H1 (cell line): ENCODE results near the gene TCERG1L. TPM values are rescaled to one million over a fixed set of nuclear protein-coding genes. Genes with fewer than 3 reads are reported as not detected.
A peak's percentile ranks its signal among the peaks of the same experiment; 100 is the strongest.

Experiments used
- CTCF ChIA-PET: fragments of 300-600 bp; sonication (Branson Sonifier 250); formaldehyde crosslinking; loops from one replicate; lab custom pipeline; 2021; ENCODE audit not compliant: partially characterized antibody; lab: Charles Lee
- POLR2A ChIA-PET: fragments of 300-600 bp; sonication (Branson Sonifier 250); formaldehyde crosslinking; loops from one replicate; lab custom pipeline; 2021; ENCODE audit warnings: inconsistent platforms; ENCODE audit not compliant: partially characterized antibody; lab: Charles Lee
- DNase-seq, 2 experiments: peaks; one replicate each; pipeline versions ENCODE4 v3.0.0 to v3.0.0-alpha.2; 2010 to 2022; ENCODE audit warnings: low spot score in 2 of 2, low read depth in 1 of 2, mixed read lengths in 1 of 2
- FAIRE-seq: peaks from 2 replicates; lab custom pipeline; 2011; peaks lifted over from hg19 to GRCh38; lab: Jason Lieb, UNC
- H2AFZ ChIP-seq: 2 replicates; pipeline ENCODE4 v1.8.1; 2012; ENCODE audit warnings: low read length, inconsistent platforms
- H2AK5ac ChIP-seq: 2 replicates; pipeline ENCODE4 v1.6.1; 2013; ENCODE audit warnings: low read depth, low read length
- H2BK120ac ChIP-seq: replicated peaks from 2 replicates; pipeline ENCODE3; 2013; ENCODE audit warnings: low read depth, low read length, inconsistent platforms
- H2BK12ac ChIP-seq: 2 replicates; pipeline ENCODE4 v1.6.1; 2013; ENCODE audit warnings: low read depth, low read length
- H2BK15ac ChIP-seq: 2 replicates; pipeline ENCODE4 v1.6.1; 2013; ENCODE audit warnings: low read length
- H2BK20ac ChIP-seq: 2 replicates; pipeline ENCODE4 v1.6.1; 2013; ENCODE audit warnings: low read length
- H2BK5ac ChIP-seq: 2 replicates; pipeline ENCODE4 v1.6.1; 2013; ENCODE audit warnings: low read depth, low read length
- H3K14ac ChIP-seq: 2 replicates; pipeline ENCODE4 v1.6.1; 2013; ENCODE audit warnings: inconsistent platforms; ENCODE audit not compliant: insufficient read length
- H3K18ac ChIP-seq: 2 replicates; pipeline ENCODE4 v1.6.1; 2013; ENCODE audit warnings: low read length; ENCODE audit errors: extremely low read depth
- H3K23ac ChIP-seq: 2 replicates; pipeline ENCODE4 v1.6.1; 2013; ENCODE audit warnings: inconsistent platforms; ENCODE audit not compliant: insufficient read length
- H3K23me2 ChIP-seq: 2 replicates; pipeline ENCODE4 v1.6.1; 2013; ENCODE audit warnings: low read depth, low read length
- H3K27ac ChIP-seq: 2 replicates; pipeline ENCODE4 v1.6.1; 2011; ENCODE audit warnings: low read depth, low read length, inconsistent platforms
- H3K27me3 ChIP-seq, 4 experiments: replicated peaks in 1 of 4; 1 replicate in 1 of 4; 2 replicates in 3 of 4; pipeline versions ENCODE4 v1.6.1 to v1.8.1; 2011 to 2013; ENCODE audit warnings: low read length in 3 of 4, mild to moderate bottlenecking in 3 of 4, inconsistent platforms in 2 of 4, mixed read lengths in 2 of 4, moderate library complexity in 1 of 4; ENCODE audit not compliant: control insufficient read depth in 3 of 4, insufficient read depth in 3 of 4; ENCODE audit errors: extremely low read depth in 1 of 4
- H3K36me3 ChIP-seq, 4 experiments: 2 replicates each; pipeline versions ENCODE4 v1.6.1 to v1.8.1; 2011 to 2013; ENCODE audit warnings: mild to moderate bottlenecking in 4 of 4, low read length in 3 of 4, moderate library complexity in 2 of 4, control low read depth in 1 of 4, inconsistent platforms in 1 of 4; ENCODE audit not compliant: insufficient read depth in 4 of 4, control insufficient read depth in 2 of 4
- H3K4ac ChIP-seq: replicated peaks from 2 replicates; pipeline ENCODE3; 2013; ENCODE audit warnings: low read length, low read depth, mixed read lengths, inconsistent platforms; ENCODE audit not compliant: insufficient read length
- H3K4me1 ChIP-seq, 4 experiments: replicated peaks in 1 of 4; 1 replicate in 1 of 4; 2 replicates in 3 of 4; pipeline versions ENCODE4 v1.6.1 to v1.8.1; 2011 to 2013; ENCODE audit warnings: low read length in 3 of 4, inconsistent platforms in 2 of 4, mixed read lengths in 1 of 4; ENCODE audit not compliant: insufficient read depth in 4 of 4, control insufficient read depth in 3 of 4
- H3K4me2 ChIP-seq, 2 experiments: 2 replicates each; pipeline versions ENCODE4 v1.6.1 to v1.8.1; 2011 to 2013; ENCODE audit warnings: low read depth in 2 of 2, low read length in 2 of 2, control low read depth in 1 of 2, inconsistent platforms in 1 of 2, mild to moderate bottlenecking in 1 of 2; ENCODE audit not compliant: insufficient read depth in 1 of 2
- H3K4me3 ChIP-seq, 4 experiments: fragments of 200-600, 300-600 bp in 1 of 4; sonication (generic), shearing (Covaris generic), sonication (Bioruptor Twin) in 1 of 4; 2 replicates each; pipeline versions ENCODE4 v1.5.1 to v1.8.1; 2011 to 2016; ENCODE audit warnings: low read length in 4 of 4, low read depth in 3 of 4, control low read depth in 2 of 4, inconsistent platforms in 2 of 4, mild to moderate bottlenecking in 2 of 4, mixed read lengths in 1 of 4, moderate library complexity in 1 of 4; ENCODE audit not compliant: insufficient read depth in 2 of 4; ENCODE audit errors: extremely low read depth in 1 of 4
- H3K56ac ChIP-seq: replicated peaks from 2 replicates; pipeline ENCODE3; 2013; ENCODE audit warnings: low read depth, mild to moderate bottlenecking, mixed read lengths, low read length, inconsistent platforms; ENCODE audit not compliant: insufficient read length
- H3K79me1 ChIP-seq: 2 replicates; pipeline ENCODE4 v1.6.1; 2013; ENCODE audit warnings: low read depth, low read length, control low read depth
- H3K79me2 ChIP-seq, 2 experiments: 2 replicates each; pipeline versions ENCODE4 v1.6.1 to v1.8.1; 2012 to 2013; ENCODE audit warnings: low read length in 2 of 2, mild to moderate bottlenecking in 2 of 2, inconsistent platforms in 1 of 2; ENCODE audit not compliant: insufficient read depth in 2 of 2, control insufficient read depth in 1 of 2
- H3K9ac ChIP-seq, 4 experiments: replicated peaks in 1 of 4; 1 replicate in 1 of 4; 2 replicates in 3 of 4; pipeline versions ENCODE4 v1.6.1 to v1.8.1; 2011 to 2013; ENCODE audit warnings: low read depth in 3 of 4, low read length in 3 of 4, control low read depth in 2 of 4, mild to moderate bottlenecking in 2 of 4, moderate library complexity in 2 of 4, inconsistent platforms in 1 of 4; ENCODE audit errors: extremely low read depth in 1 of 4
- H3K9me3 ChIP-seq, 2 experiments: 2 replicates each; pipeline versions ENCODE4 v1.6.1 to v1.8.1; 2012 to 2013; ENCODE audit warnings: mild to moderate bottlenecking in 2 of 2, moderate library complexity in 2 of 2, control low read depth in 1 of 2, inconsistent platforms in 1 of 2, low read depth in 1 of 2, low read length in 1 of 2, mixed read lengths in 1 of 2; ENCODE audit not compliant: insufficient read depth in 2 of 2
- H4K20me1 ChIP-seq, 2 experiments: replicated peaks in 1 of 2; 2 replicates each; pipeline versions ENCODE3 to v1.8.1; 2011 to 2013; ENCODE audit warnings: inconsistent platforms in 2 of 2, low read length in 2 of 2, mild to moderate bottlenecking in 1 of 2; ENCODE audit not compliant: insufficient read depth in 2 of 2, control insufficient read depth in 1 of 2
- H4K5ac ChIP-seq: 2 replicates; pipeline ENCODE4 v1.6.1; 2013; ENCODE audit warnings: low read length, low read depth, mixed read lengths, inconsistent platforms; ENCODE audit not compliant: insufficient read length
- H4K8ac ChIP-seq: 2 replicates; pipeline ENCODE4 v1.8.0; 2013; ENCODE audit warnings: mild to moderate bottlenecking, moderate library complexity, low read length, inconsistent platforms; ENCODE audit not compliant: insufficient read depth; ENCODE audit errors: extremely low read depth
- H4K91ac ChIP-seq: replicated peaks from 2 replicates; pipeline ENCODE3; 2013; ENCODE audit warnings: low read length, mixed read lengths, inconsistent platforms; ENCODE audit not compliant: insufficient read length
- RFX5 ChIP-seq: IDR thresholded peaks from 2 replicates; pipeline ENCODE4 v1.6.1; 2011; ENCODE audit warnings: low read depth, low read length, improper control_type of control experiment, borderline replicate concordance
- WGBS, 2 experiments: shearing (Covaris generic) in 1 of 2; methylation state at CpG; one replicate each; pipeline versions ENCODE4 v1.1.6 to v1.1.7; 2013 to 2015; ENCODE audit warnings: low lambda C conversion rate in 2 of 2, mixed read lengths in 2 of 2, inconsistent platforms in 1 of 2, low coverage in 1 of 2, missing lambda C conversion rate in 1 of 2; ENCODE audit not compliant: insufficient replicate concordance in 2 of 2, insufficient coverage in 1 of 2, insufficient read length in 1 of 2; ENCODE audit errors: extremely low coverage in 1 of 2, missing lambda C conversion rate in 1 of 2; 5-methylcytosine and 5-hydroxymethylcytosine counted together
- polyA plus RNA-seq, 7 experiments: library from polyadenylated mRNA; depleted of rRNA in 3 of 7; stranded (reverse) in 5 of 7; unstranded in 2 of 7; fragments of >200 nt in 5 of 7; fragments of 200-250 nt in 2 of 7; gene quantifications; 1 replicate in 5 of 7; 2 replicates in 1 of 7; 4 replicates in 1 of 7; pipeline versions ENCODE4 v1.2.1 to v1.2.3, GENCODE V29; 2011 to 2013; ENCODE audit warnings: missing spikeins in 2 of 7, mixed read lengths in 2 of 7
- total RNA-seq: library from RNA; stranded (reverse); fragmentation: NEBNext Ultra II Directional; extraction: Animal tissue kit (Norgen Biotek cat#: 25700); gene quantifications from 2 replicates; pipeline ENCODE4 v1.2.1, GENCODE V29; 2021

Gene TCERG1L
- total and polyA plus RNA-seq, 2 of the 8 experiments (the other 6 are each of a cell fraction or from before 2014, with no cell fraction given): 3.9 to 6.9 TPM

DNA sequence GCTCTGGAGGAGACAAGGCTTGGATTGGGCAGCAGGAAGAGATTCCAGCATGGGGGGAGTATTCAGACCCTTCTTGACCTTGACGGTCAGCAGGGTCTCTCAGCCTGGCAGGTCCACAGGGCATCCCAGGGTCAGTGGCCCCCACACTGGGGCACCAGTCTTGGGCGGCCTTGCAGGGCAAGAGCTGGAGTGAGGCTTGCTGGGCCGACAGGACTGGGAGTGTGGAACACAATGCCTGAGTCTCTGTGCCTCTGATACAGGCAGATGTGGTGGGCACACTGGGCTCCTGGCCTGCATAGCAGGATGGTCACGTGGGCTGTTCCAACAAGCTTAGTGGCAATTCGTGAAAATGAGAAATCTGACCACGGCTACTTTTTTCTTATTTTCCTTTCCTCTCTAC is 229.7 kb downstream of the TCERG1L start:
- Histone ChIP-seq H3K14ac (no peak overlapping the region), H3K23ac (no peak overlapping the region), H2BK5ac (no peak overlapping the region), H4K5ac (no peak overlapping the region), H3K4me1 (no peaks in the 10 kb centered on the region; a peak in 1 of 7 replicates), H3K4me2 (no peak overlapping the region), H3K56ac (no peak overlapping the region), H3K79me2 (no peaks in the 10 kb centered on the region), H3K4me3 (no peak overlapping the region), H2AK5ac (peak overlapping the region; percentile 3; the same call in 1 of the 2 replicates), H3K4ac (no peak overlapping the region), H3K27me3 (no peaks in the 10 kb centered on the region; a peak in 3 of 7 replicates), H3K9me3 (peaks cover 0 to 3% of the 10 kb centered on the region in 2 experiments; a peak in 1 of 4 replicates), H2BK12ac (no peak overlapping the region), H4K8ac (no peak overlapping the region), H3K9ac (no peak overlapping the region), H3K23me2 (no peaks in the 10 kb centered on the region), H2AFZ (no peak overlapping the region), H4K20me1 (no peaks in the 10 kb centered on the region), H3K79me1 (no peaks in the 10 kb centered on the region), H3K27ac (no peak overlapping the region), H2BK20ac (no peak overlapping the region), H2BK15ac (no peak overlapping the region), H2BK120ac (no peak overlapping the region), H3K36me3 (no peaks in the 10 kb centered on the region), H3K18ac (no peak overlapping the region), H4K91ac (peak overlapping the region; percentile 59)
- 90% methylated on average over 6 of the region's 6 CpGs; no CpG with 5 or more reads in 1 of the 2 experiments for WGBS, 2 experiments
- TF ChIP-seq RFX5: no peak
- ChIA-PET POLR2A (no interaction called here), CTCF (interaction anchor here (1.0 to 2.5 kb wide), 5 partner anchors 9 to 135 kb away, joined by 3 to 6 read pairs (median 3); no protein-coding TSS in a partner anchor)
- FAIRE-seq: no peak
- DNase-seq: no peak
